Measurements from ENCODE around the gene EPHA2.

EPHA2 gene

DNA sequence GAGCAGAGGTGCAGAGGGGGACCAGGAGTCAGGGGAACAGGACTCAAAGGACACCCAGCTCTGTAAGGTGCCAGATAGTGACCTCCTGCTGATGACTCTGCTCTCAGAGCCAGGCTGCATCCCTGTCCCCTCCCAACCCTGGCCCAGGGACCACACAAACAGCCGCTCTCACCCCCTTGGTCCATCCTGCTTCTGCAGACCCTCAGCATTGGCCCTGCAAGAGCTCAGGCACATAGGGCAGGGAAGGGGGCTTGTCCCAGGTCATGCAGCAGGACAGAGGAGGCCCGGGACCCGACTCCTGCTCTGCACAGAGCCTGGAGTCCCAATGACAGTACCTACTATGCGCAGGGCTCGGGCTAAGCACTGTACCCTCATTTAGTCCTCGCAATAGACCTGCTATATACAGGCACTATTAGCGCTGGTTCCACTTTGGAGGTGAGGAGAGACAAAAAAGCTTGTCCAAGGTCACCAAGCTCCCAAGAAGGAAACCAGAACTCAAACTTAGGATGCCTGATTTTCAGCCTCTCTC lies 15.7 kb downstream of the EPHA2 start:
- intact Hi-C loops (cut with DNase I), result no loop called here
- DNase-seq, result no peak

DNA sequence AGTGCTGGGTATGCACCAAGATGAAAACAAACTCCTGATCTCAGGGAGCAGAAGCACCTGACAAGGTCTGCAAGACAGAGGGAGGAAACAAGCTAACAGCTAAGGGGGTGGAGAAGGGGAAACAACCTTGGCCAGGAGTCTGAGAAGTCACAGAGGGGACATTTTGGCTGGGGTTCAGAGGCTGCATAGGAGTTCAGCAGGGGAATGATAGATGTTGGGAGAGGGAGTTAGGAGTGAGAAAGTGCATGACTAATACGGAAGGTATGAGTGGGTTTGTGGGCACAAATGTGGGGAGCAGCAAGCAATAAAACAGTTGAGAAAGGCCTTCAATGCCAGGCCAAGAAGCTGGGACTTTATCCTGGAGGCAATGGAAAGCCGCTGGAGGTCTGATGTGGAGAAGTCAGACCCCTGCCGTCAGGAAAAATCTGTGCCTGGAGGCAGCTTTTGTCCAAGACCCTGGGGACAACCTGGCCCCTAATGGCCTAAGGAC lies 16.4 kb downstream of the EPHA2 start:
- intact Hi-C loops (cut with DNase I), result no loop called here
- no peak for DNase-seq

DNA sequence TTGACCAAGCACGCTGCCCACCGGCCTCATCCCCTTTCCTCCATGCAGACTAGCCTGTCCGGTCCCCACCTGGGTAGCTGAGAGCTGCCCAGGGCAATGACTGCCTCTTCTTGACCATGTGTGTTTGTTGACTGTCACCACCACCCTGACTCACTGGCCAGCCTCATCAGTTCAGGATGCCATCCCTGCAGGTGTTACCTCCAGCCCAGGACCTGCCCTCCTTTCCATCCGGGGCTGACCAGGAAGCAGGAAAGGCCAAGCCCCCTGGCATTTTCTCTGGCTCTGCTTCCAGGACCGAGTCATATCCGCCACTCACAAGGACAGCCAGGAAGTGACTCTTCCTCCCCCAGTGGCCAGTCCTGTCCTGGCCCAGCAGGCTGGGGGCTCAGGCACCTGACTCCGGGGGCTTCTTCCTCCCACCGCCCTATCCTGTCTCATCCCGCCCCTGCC lies 17.1 kb downstream of the EPHA2 start:
- intact Hi-C loops (cut with DNase I), result no loop called here
- no peak for DNase-seq

DNA sequence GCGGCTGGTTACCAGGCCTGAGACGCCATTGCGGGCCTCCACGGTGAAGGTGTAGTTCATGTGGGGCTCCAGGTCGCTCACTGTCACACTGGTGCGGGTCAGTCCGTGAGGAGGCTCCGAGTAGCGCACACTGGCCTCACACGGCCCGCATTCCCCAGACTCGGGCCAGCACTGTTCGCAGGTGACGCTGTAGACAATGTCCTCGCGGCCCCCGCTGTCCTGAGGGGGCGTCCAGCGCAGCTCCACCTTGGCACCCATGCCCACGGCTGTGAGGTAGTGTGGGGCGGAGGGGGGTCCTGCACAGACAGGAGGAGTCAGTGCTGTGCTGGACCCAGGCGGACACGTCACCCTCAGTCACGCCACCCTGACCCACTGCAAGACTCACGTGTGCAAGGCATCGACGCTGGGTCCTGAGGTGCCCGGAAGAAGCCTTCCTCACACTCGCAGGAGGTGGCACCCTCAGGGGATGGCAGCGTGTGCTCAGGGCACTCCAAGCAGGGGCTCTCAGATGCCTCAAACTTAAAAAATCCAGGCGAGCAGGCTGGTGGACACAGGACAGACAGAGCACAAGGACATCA lies 17.9 kb downstream of the EPHA2 start:
- DNase-seq, result no peak
- intact Hi-C loops (cut with DNase I), result no loop called here

- intact Hi-C loops (cut with DNase I), result no loop called here
Observed at GRCh38 chr1:16135501-16135900, 20.4 kb downstream of the EPHA2 start.

DNA sequence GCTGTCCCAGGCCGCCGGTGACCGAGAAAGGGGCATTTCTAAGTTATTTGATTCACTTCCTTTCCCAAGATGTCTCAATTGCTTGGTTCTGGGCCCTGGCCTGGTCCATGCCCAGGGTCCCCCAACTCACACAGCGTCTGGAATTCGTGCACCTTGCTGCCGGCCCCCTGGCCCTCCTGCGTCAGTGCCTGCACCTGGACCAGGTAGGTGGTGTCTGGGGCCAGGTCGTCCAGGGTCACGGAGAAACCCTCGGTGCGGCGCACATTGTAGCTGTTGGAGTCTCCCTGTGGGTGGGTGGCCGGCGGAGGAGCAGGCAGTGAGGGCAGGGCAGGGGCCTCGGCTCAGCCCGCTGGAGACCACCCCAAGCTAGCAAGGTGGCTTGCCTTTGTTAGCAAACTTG lies 21.0 kb downstream of the EPHA2 start:
- no peak for DNase-seq
- intact Hi-C loops (cut with DNase I), result no loop called here

More at GRCh38 chr1:16135501-16135900, 20.4 kb downstream of the EPHA2 start:
- DNase-seq, result no peak

DNA sequence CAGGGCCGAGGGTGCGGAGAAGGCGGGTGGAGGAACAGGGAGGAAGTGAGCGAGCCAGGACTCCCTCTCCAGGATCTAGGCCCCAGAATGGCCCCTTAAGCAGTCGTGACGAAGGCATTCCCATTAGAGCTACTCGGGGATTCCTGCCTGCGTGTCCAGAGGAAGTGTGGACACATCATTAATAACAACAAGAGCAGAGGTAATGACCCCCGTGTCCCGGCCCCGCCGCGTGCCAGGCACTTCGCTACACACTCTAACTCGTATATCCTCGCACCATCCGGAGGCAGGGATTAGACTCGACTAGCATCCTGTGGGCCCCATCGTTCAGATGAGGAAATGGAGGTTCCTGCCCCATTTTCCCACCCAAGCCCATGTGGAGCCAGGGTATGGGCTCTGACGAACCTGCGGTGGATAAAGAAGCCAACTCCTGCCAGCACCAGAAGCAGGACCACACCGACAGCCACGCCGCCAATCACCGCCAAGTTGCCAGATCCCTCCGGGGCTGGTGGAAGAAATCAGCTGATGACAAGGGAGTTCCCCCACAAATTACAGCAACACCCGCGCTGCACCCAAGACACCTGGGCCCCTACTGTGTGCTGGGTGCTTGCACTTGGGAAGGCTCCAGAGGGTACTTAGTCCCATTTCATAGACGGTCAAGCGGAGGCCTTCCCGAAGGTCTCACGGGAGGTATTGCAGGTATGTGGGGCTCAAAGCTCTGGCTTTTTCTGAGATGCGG lies 21.6 kb downstream of the EPHA2 start:
- intact Hi-C loops (cut with DNase I), result no loop called here
- no peak for DNase-seq

DNA sequence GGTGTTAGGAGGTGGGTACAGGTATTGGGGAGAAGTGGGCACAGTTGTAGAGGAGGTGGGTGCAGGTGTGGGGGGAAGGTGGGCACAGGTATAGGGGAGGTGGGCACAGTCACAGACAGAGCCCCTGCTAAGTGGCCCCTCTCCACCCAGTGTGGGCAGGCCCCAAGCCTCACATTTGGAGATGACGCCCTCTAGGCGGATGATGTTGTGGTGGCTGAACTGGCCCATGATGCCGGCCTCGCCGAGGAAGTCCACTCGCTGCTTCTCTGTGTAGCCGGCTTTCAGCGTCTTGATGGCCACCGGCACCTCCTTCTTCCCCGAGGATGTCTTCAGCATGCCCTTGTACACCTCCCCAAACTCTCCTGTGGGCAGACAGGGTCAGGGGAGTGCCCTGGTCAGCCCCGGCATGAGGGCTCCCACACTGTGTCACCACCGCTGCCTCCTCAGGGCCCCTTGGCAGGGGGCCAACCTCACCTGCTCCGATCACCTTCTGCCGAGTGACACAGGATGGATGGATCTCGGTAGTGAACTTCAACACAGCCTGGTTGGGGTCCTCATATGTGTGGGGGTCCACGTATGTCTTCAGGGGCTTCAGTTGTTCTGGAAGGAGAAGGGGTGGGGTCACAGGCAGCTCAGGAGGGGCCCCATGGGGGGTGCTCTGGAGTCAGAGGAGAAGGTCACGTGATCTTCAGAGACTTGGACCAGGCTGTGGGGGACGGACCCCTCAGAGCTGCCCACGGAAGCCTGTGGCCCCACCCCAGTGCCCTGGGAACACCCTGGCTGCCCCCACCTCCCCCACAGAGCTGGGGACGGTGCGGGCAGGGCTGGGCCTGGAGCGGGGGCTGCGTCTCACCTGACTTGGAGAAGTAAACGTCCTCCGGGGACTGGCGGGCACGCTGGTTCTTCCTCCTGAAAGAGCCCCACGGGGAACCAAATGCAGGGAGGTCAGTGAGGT lies 22.6 kb downstream of the EPHA2 start:
- intact Hi-C loops (cut with DNase I), result no loop called here
- DNase-seq, result no peak

- intact Hi-C loops (cut with DNase I), result no loop called here
- no peak for DNase-seq
Observed at GRCh38 chr1:16132325-16132785, 23.5 kb downstream of the EPHA2 start.

DNA sequence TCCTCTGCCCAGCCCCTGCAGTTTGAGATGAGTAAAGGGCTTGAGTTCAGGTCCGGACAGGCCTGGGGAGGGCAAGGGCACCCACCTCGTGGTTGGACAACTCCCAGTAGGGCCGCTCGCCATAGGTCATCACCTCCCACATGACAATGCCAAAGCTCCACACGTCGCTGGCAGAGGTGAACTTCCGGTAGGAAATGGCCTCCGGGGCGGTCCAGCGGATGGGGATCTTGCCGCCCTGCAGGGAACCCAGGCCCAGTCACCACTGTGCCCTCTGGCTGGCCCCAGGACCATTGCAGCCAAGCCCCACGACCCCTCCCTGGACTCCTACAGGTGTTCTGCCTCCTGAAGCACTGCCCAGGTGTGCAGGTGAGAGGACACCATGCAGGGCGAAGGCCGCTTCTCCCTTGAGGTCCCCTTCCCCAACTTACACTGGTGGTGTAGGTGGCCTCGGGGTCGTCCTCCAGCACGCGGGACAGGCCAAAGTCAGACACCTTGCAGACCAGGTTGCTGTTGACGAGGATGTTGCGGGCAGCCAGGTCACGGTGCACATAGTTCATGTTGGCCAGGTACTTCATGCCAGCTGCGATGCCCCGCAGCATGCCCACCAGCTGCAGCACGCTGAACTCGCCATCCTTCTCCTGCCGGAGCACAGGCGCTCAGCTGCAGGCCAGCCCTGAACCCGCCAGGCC lies 24.1 kb downstream of the EPHA2 start:
- DNase-seq, result no peak
- intact Hi-C loops (cut with DNase I), result no loop called here

- DNase-seq, result no peak
- intact Hi-C loops (cut with DNase I), result no loop called here
Observed at GRCh38 chr1:16130827-16131226, 25.0 kb downstream of the EPHA2 start.

- intact Hi-C loops (cut with DNase I), result no loop called here
- DNase-seq, result no peak
Observed at GRCh38 chr1:16129921-16130543, 25.8 kb downstream of the EPHA2 start.

DNA sequence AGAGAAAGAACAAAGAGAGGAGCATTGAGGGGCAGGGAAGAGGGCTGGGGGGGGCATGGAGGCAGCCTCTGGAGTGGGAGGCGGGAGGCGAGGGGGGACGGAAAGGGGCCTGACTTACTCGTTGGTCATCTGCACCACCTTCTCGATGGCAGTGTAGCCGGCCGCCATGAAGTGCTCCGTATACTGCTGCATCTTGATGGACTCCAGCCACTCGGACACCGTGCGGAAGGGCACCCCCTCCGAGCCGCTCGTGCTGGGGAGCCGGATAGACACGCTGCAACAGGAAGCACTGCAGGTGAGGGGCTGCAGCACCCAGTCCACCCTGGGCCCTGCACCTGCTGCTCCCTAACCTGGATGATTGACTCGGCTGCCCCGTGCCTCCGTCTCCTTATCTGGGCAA lies 26.6 kb downstream of the EPHA2 start:
- intact Hi-C loops (cut with DNase I), result no loop called here
- DNase-seq, result no peak

DNA sequence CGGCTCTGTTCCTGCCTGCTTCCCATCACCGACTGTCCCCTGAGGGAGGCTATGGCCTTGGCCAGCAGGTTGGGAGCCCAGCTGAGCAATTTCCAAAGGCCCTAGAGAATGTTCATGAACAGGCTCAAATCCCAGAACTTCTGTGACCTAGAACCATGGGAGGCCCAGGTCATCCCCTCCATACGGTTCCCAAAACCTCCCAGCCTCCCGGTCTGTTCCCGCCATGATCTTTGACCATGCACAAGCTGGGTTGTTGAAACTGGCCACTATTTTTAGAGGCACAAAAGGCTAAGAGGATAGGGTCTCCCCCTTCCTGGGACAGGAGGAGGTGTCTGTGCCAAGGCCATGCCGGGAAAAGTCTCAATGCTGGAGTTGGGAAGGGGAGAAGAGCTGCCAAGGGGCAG lies 27.5 kb downstream of the EPHA2 start:
- intact Hi-C loops (cut with DNase I), result no loop called here
- DNase-seq, result peak in 2 of 10 donors; percentile 30 to 82

DNA sequence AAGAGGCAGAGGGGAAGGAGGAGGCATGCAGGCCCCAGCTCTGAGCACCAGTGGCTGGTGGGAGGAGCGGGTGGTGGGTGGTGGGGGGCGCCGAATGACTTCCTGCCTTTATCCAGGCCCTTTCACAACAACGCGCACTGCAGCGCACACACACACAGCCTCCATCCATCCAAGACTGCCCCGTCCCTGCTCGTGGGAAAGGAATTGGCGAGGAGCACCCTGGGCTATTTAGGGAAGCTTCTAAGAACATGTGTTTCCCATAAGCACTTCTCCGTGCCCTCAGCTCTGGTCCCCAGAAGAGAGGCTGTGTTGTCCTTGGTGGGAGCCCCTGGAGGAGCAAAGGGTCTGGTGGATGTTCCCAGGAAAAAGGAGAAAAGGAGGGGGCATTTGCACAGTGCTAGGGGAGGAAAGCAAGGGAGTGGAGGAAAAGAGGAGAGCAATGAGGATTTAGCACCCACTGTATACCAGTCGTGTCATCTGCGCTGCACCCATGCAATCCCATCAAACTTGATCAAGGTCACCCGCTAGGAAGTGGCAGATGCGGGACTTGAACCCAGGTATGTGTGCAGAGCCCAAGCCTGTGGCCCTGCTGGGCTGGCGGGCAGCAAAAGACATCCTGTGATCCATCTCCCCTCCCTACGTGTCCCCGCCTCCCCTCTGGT lies 28.1 kb downstream of the EPHA2 start:
- intact Hi-C loops (cut with DNase I), result no loop called here
- peak in 2 of 10 donors; percentile 75 to 84 for DNase-seq

GRCh38 chr1:16126743-16127515 lies 28.9 kb downstream of the EPHA2 start:
- intact Hi-C loops (cut with DNase I), result no loop called here
- DNase-seq, result peak in 3 of 10 donors; percentile 26 to 57 (median 42)

DNA sequence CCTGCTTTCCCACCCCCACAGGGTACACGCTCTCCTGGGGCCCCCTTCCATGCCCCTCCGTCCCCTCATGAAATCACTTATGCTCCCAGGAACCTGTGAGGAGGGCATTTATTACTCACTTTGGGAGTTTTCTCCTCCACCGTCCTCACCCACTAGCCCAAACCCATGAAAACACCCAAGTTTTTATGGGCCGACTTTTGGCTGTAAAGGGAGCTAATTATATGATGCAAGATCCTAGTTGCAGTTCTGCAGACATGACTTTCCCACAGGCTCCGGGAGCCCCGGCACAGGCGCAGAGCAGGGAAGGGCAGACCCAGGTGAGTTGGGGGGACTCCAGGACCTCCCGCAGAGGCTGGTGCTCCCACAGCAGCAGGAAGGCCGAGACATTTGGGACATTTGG lies 29.7 kb downstream of the EPHA2 start:
- intact Hi-C loops (cut with DNase I), result no loop called here
- DNase-seq, result peak in 2 of 10 donors; percentile 21 to 71

GRCh38 chr1:16125483-16125882 lies 30.4 kb downstream of the EPHA2 start:
- intact Hi-C loops (cut with DNase I), result no loop called here
- no peak for DNase-seq
